ENCODE data around the gene EYS. TPM values are rescaled to one million over a fixed set of nuclear protein-coding genes. Genes with fewer than 3 reads are reported as not detected.

EYS gene
- total RNA-seq, 3 donors from 2014 or later: 0.16 to 0.61 (median 0.60) TPM

DNA sequence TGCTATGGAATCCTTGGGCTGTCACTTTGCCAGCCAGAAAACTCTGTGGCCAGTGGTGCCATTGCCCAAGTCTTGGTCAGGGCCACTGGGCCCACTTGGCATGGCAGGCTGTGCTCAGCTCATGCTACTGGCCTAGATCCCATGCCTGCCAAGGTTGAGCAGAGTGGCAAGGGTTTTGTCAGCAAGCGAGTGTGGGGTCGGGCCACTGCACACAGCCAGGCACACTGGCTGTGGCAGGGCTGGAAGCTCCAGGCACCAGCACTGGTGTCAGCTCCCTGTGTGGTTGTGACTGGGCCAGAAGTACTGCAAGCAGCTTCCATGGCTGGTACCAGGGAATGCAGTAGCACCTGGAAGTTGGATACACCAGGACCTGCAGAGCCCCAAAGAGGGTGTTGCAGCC lies 846.8 kb downstream of the EYS start:
- peaks cover 2% of the 10 kb centered on the region for H3K9me3 ChIP-seq
- no peaks in the 10 kb centered on the region for H3K36me3 ChIP-seq (ENCODE audit: low read depth)
- no peak overlapping the region for H3K4me3 ChIP-seq
- DNase-seq: peak in 1 of 3 donors; percentile 20
- no peaks in the 10 kb centered on the region for H3K4me1 ChIP-seq (ENCODE audit: low read depth)
- TF ChIP-seq, protein P1, sequence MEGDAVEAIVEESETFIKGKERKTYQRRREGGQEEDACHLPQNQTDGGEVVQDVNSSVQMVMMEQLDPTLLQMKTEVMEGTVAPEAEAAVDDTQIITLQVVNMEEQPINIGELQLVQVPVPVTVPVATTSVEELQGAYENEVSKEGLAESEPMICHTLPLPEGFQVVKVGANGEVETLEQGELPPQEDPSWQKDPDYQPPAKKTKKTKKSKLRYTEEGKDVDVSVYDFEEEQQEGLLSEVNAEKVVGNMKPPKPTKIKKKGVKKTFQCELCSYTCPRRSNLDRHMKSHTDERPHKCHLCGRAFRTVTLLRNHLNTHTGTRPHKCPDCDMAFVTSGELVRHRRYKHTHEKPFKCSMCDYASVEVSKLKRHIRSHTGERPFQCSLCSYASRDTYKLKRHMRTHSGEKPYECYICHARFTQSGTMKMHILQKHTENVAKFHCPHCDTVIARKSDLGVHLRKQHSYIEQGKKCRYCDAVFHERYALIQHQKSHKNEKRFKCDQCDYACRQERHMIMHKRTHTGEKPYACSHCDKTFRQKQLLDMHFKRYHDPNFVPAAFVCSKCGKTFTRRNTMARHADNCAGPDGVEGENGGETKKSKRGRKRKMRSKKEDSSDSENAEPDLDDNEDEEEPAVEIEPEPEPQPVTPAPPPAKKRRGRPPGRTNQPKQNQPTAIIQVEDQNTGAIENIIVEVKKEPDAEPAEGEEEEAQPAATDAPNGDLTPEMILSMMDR (IDR thresholded peaks at IDR 0.05): no peak
- intact Hi-C loops (cut with DNase I, micrococcal nuclease): no loop called here
- ATAC-seq: no peak

DNA sequence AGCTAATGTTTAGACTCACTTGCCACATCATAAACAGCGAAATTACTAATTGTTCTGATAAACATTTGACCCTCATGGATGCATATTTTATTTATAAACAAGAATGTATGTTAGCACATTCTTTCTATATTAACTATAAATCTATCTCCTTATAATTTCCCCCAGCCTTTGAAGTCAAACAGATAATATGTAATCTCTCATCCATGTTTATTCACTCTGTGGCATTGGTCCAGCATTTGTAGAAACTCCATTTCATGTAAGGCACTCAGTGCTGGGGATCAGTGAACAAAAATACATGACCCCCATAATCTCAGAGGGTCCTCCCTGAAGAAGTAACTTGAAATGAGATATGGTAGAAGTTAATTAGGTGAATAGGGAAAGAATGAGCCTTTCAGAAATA lies 856.9 kb downstream of the EYS start:
- Histone ChIP-seq H3K4me3 (no peak overlapping the region), H3K9me3 (no peaks in the 10 kb centered on the region), H3K36me3 (ENCODE audit: low read depth) (no peaks in the 10 kb centered on the region), H3K4me1 (ENCODE audit: low read depth) (no peaks in the 10 kb centered on the region)
- TF ChIP-seq, protein P1 (IDR thresholded peaks at IDR 0.05): no peak
- ATAC-seq: no peak
- no peak for DNase-seq
- intact Hi-C loops (cut with DNase I, micrococcal nuclease): no loop called here

DNA sequence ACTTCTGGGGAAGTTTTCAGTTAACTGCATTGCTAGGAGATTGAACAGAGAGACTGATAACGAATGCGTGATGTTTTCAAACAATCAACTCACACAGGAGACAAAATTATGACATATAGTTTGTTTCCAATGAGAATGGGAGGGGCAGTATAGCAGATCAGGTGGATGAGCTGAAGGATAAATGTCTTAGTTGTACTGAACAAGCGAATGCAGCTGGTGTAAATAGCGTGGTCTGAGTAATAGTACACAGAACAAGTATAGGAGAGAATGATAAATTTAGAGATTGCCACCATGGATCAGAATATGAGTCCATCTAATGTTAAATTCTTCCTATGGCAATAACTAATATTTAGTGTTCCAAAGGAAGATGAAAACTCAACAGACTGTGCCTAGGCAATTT lies 858.6 kb downstream of the EYS start:
- intact Hi-C loops (cut with DNase I, micrococcal nuclease): no loop called here
- Histone ChIP-seq H3K9me3 (no peaks in the 10 kb centered on the region), H3K36me3 (ENCODE audit: low read depth) (no peaks in the 10 kb centered on the region), H3K4me3 (no peak overlapping the region), H3K4me1 (ENCODE audit: low read depth) (no peaks in the 10 kb centered on the region)
- TF ChIP-seq, protein P1 (IDR thresholded peaks at IDR 0.05): no peak
- ATAC-seq (no peak), DNase-seq (no peak)

DNA sequence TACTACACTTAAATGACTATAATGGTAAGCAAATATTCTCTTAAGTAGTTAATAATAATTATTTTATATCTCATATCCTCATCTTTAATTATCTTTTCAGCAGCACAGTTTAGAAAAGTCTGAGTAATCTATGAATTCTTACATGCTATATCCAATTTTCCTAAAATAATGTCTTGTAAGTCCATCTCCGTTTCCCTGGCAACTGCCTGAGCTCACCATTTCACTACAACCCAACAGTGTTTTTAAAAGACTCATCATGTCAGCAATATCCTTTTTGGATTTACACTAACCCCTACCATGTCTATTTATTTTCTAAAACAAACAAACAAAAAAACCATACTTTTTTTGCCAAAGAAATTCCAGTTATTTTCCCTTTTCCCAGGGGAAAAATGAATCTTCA lies 859.6 kb downstream of the EYS start:
- no peak for DNase-seq
- H3K9me3 ChIP-seq: no peaks in the 10 kb centered on the region
- H3K36me3 ChIP-seq (ENCODE audit: low read depth): no peaks in the 10 kb centered on the region
- intact Hi-C loops (cut with DNase I, micrococcal nuclease): no loop called here
- TF ChIP-seq, protein P1 (IDR thresholded peaks at IDR 0.05): no peak
- no peak overlapping the region for H3K4me3 ChIP-seq
- H3K4me1 ChIP-seq (ENCODE audit: low read depth): no peaks in the 10 kb centered on the region
- ATAC-seq: no peak

DNA sequence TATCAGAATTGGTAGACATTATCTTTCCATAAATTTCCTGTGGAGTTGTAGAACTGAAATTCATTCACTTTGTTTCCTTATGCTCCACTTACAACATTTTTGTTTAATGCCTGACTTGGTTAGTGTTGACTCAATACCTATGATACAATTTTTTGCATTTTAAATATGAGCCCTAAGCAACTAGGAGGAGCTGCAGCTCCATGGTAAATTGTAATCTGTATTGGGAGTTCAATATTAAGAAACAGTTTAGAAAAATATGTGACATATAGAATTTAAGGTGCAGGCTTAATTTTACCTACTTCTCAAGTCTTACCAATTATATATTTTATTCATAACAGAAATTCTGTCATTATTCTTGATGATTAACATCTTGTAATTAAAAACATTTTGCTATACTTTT lies 868.3 kb downstream of the EYS start:
- Histone ChIP-seq H3K4me3 (no peak overlapping the region), H3K9me3 (no peaks in the 10 kb centered on the region), H3K36me3 (ENCODE audit: low read depth) (no peaks in the 10 kb centered on the region), H3K4me1 (ENCODE audit: low read depth) (no peaks in the 10 kb centered on the region)
- ATAC-seq (no peak), DNase-seq (no peak)
- intact Hi-C loops (cut with DNase I, micrococcal nuclease): no loop called here
- TF ChIP-seq, protein P1 (IDR thresholded peaks at IDR 0.05): no peak

DNA sequence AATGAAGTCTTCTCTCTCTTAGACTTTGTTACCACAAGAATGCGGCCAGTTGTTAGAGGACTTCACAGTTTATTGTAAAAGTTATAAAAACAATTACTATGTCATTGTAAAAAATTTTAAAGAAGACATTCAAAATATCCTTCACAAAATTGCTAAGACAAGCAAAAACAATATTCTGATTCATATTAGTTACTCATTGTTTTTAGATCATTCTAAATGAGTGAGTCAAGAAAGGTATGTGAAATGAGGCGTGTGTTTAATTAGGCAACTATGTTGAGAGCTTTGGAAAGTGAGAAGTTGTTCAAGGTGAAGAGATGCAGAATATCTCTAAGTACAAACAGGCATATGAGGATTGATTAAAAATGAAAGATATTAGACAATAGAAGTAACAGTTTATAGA lies 875.3 kb downstream of the EYS start:
- ATAC-seq (no peak), DNase-seq (no peak)
- no peaks in the 10 kb centered on the region for H3K36me3 ChIP-seq (ENCODE audit: low read depth)
- TF ChIP-seq, protein P1 (IDR thresholded peaks at IDR 0.05): no peak
- no peaks in the 10 kb centered on the region for H3K9me3 ChIP-seq
- intact Hi-C loops (cut with DNase I, micrococcal nuclease): no loop called here
- no peaks in the 10 kb centered on the region for H3K4me1 ChIP-seq (ENCODE audit: low read depth)
- no peak overlapping the region for H3K4me3 ChIP-seq

All from mucosa of descending colon (tissue), 3 donors.